Fibroblast of villous mesenchyme (primary cell): ENCODE results near the gene UAP1. TPM values are rescaled to one million over a fixed set of nuclear protein-coding genes. Genes with fewer than 3 reads are reported as not detected.

ENCODE experiments used
- DNase-seq: peaks from one replicate; pipeline ENCODE4 v3.0.0-alpha.2; 2010; ENCODE audit warnings: low read depth
- H3K4me3 ChIP-seq: 2 replicates; pipeline ENCODE4 v1.5.1; 2011; ENCODE audit warnings: low read depth, mild to moderate bottlenecking, low read length
- small RNA-seq: library from RNA; depleted of rRNA; stranded (forward); fragments of <200 nt; gene quantifications from one replicate; pipeline ENCODE3, GENCODE V24; 2012
- total RNA-seq: library from RNA; depleted of rRNA; stranded (reverse); fragments of >200 nt; gene quantifications from 2 replicates; pipeline ENCODE4 v1.2.3, GENCODE V29; 2012
- TF ChIP-seq, protein P1 (sequence below): IDR thresholded peaks from 2 replicates; pipeline ENCODE4 v1.5.1; 2012; ENCODE audit warnings: low read depth, mild to moderate bottlenecking, low read length; ENCODE audit not compliant: insufficient read depth

Gene UAP1
- total RNA-seq, 1 donor, result 108 TPM

DNA sequence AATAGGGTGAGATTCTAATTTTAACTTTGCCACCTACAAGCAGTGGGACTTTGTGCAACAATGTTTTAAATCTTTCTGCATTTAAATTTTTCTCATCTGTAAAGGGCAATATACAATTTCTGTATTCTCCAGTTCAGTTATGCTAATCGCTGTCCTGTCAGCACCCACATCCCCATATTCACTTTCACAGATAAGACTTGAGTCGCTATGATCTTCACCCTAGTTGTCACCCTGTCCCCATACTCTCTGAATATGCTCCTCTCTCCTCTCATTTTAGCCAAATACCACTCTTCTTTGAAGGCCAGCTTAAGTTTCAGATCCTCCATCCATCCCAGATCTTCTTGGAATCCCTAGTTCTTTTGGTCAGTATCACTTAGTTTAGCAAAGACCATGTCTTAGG is 79.6 kb downstream of the UAP1 start:
- DNase-seq, result no peak
- TF ChIP-seq, protein P1, sequence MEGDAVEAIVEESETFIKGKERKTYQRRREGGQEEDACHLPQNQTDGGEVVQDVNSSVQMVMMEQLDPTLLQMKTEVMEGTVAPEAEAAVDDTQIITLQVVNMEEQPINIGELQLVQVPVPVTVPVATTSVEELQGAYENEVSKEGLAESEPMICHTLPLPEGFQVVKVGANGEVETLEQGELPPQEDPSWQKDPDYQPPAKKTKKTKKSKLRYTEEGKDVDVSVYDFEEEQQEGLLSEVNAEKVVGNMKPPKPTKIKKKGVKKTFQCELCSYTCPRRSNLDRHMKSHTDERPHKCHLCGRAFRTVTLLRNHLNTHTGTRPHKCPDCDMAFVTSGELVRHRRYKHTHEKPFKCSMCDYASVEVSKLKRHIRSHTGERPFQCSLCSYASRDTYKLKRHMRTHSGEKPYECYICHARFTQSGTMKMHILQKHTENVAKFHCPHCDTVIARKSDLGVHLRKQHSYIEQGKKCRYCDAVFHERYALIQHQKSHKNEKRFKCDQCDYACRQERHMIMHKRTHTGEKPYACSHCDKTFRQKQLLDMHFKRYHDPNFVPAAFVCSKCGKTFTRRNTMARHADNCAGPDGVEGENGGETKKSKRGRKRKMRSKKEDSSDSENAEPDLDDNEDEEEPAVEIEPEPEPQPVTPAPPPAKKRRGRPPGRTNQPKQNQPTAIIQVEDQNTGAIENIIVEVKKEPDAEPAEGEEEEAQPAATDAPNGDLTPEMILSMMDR, result no peak
- H3K4me3 ChIP-seq, result no peak overlapping the region

DNA sequence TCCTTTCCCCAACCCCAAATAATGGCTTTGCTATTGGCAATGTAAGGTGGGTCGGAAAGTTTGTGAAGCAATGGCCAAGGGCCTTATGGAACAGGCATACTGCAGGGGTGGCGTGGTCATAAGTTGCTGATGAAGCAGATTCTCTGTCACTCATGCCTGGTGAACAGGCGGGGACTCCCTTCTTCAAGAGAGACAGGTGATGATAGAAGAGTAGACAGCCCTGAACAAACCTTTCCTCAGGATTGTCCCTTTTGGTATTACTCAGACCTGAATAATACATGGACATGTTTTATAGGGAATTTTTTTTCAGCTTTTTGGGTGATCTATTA is 83.4 kb downstream of the UAP1 start:
- no peak for DNase-seq
- TF ChIP-seq, protein P1, result no peak
- no peak overlapping the region for H3K4me3 ChIP-seq

DNA sequence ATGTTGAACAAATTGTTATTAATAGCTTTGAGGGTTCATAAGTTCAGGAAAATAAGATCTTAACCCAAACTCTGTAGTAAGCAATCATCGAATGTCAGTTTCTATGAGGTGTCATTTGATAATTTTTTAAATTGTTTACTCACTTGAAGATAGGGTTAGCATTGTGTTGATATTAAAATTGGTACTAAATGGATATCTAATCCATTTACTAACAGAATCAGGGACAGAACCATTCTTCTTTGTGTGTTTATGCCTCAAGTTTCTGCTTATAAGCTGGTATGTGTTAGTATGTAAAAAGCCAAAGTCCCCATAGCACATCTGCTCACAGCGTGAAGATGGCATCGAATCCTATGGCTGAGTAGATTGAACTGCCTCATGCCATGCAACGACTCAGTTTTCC is 84.1 kb downstream of the UAP1 start:
- H3K4me3 ChIP-seq, result no peak overlapping the region
- DNase-seq, result no peak
- TF ChIP-seq, protein P1, result no peak

DNA sequence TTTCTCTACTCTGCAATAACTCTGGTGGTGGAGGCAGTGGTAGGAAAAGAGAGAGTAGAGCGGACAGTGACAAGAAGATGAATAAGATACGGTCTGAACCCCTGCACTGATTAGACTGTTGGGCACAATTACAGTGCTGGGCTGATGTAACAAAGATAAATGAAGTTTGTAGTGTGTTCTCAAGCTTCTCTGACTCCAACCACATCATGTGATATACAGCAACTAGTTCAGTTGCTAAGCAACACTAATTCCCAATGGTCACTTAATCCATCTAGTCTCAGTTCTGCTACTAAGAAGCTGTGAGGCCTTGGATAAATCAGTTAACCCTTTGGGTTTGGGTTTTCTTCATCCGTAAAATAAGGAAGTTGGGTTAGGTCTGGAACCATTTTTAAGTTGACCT is 88.1 kb downstream of the UAP1 start:
- TF ChIP-seq, protein P1, result no peak
- DNase-seq, result peak; percentile 51
- no peak overlapping the region for H3K4me3 ChIP-seq

Small RNAs within 50 kb of the gene (small RNA-seq; reads per million reads assigned to genes)
- gene UQCRBP2, result not detected

Other genes starting within 250 kb of the UAP1 start
- gene SPATA46, start 184.9 kb upstream of the UAP1 start, total RNA-seq, result not detected in 2 replicates
- gene C1orf226, start 180.0 kb upstream of the UAP1 start, total RNA-seq, result under 0.01 and 0.86 TPM in 2 replicates
- not detected in 2 replicates for gene SH2D1B, start 149.6 kb upstream of the UAP1 start, total RNA-seq
- gene UHMK1, start 63.9 kb upstream of the UAP1 start, total RNA-seq, result 69.9 and 139 TPM in 2 replicates
- gene DDR2, start 70.7 kb downstream of the UAP1 start, total RNA-seq, result 227 and 289 TPM in 2 replicates
- 17.7 and 26.8 TPM in 2 replicates for gene HSD17B7, start 229.0 kb downstream of the UAP1 start, total RNA-seq